Non-pigmented ciliary epithelial cell (primary cell): ENCODE results near the gene OLFML2B.
"Not testable (repeated sequence)": the region's sequence is repeated elsewhere in the genome, so short reads cannot be mapped to it uniquely, and the experiment has no call there.

Experiments used
- DNase-seq: peaks from one replicate; pipeline ENCODE4 v3.0.0-alpha.2; 2010; ENCODE audit warnings: low read depth

Gene OLFML2B

DNA sequence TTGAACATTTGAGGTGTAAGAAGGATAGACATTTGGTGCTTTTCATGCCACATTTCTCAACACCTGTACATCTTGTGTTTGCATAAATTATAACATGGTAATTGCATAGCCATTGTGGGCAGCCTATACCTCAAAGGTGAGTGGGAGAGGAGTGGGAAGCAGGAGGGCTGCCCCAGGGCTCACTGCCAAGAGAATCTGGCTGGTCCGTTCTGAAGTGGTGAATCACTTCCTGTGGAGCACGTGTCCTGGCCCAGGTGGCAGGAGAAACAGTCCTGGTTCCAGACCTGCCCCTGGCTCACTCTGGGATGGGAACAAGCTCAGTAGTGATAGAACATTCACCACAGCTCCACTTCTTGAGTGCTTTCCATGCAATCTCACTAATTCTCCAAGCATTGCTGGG lies 11.6 kb upstream of the OLFML2B start:
- DNase-seq = no peak

DNA sequence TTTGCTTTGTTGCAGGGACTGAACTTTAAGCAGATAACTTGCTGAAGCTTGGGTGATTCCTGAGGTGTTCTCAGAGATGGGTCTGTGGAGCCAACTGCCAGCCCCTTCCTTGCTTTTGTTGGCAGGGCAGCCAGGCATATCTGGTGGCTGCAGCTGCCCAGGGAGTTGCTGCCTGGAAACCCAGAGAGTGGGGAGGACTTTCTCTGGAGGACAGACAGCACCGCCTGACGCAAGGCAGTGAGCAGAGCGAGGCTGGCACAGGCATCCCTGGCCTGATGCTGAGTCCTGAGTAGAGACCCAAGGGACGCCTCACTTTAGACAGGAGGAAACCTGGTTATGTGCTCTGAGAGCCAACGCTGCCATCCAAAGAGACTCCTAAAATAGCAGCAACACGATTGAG lies 9.8 kb upstream of the OLFML2B start:
- no peak for DNase-seq

DNA sequence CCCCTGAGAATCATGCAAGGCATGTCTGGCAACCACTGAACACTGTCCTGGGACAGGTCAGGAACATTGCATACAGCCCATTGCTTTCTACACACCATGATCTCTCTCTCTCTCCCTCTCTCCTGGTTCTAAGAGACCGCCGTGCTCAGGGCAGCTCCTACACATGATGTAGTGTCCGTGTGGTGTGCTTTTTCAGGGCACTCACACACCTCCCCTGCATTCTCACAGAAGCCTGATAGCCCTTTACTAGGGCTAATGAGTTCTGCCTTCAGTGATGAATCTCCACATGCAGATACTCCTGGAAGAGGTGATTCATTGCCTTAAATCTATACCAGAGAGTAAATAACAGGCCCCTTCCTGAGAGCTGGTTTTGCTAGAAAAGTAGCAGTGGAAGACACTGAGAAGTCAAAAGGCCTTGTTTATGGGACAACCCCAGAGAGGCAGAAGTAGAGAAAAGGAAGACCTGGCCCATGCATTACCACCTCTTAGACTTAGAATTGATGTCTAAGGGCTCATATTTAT lies 7.2 kb upstream of the OLFML2B start:
- DNase-seq = no peak

DNA sequence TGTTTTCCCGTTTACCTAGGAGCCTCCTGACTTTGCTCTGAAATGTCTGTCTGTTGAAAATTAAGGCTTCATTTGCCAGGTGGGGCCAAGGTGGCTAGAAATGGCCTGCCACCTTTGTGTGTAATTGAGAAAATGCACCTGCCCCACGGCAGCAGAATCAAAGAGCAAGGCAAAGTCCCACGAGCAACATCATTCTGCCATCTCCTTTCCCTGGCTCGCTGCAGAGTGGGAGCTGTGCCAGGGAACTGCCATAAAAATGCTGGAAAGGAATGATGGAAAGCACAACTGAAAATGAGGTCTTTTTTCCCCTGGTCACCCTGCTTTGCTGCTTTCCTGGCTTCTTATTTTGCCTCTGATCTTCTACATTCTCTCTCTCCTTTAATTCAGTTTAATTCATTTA lies 5.5 kb upstream of the OLFML2B start:
- DNase-seq = no peak

DNA sequence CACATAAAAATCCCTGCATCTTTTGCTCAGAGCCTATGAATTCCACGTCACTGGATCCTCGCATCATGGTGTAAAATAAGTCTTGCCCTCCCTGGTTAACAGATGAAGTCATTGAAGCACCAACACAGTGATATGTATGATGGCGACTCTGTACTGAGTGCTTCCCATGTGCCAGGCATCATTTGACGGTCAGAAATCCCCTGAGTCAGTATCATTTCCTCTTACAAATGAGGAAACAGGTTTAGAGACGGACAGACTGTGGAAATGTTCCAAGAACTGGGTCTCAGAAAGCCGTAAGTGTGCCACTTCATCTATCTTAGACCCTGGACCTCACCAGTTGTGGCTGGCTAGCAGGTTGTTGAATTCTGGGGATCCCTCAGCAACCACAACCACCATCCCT lies 5.1 kb upstream of the OLFML2B start:
- no peak for DNase-seq

DNA sequence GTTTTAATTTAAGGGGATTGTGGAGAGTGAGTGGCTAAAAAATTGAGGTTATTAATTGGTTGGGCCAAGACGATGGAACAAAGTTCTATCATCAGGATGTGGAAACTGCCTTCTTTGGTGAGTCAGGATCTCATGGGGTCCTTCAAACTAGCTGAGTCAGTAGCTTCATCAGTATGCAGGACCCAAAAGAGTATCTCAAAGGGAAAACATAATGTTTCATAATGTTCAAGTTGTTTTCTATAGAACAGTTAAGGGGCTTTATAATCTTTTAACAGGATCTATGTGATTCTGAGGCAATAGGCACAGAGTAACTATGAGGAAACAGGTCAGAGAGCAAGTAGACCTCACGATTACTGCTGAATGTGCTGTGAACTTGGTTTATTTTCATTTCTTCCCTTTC lies 3.2 kb upstream of the OLFML2B start:
- no peak for DNase-seq

DNA sequence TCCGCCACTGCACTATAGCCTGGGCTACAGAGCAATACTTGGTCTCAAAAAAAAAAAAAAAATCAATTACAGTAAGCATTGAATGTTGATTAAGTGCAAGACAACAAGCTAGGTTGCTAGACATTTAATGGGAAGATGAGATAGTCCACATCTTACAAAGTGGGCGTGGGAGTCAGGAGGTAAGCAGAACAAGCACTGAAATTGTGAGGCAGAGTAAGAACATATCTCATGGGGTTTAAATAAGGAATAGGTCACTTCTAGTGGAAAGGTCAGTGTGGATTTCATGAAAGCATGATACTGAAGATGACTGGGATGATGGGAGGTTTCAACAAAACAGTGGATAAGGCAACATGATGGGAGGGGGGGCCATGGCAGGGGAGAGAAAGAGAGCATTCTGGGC lies 1.9 kb upstream of the OLFML2B start:
- no peak for DNase-seq

DNA sequence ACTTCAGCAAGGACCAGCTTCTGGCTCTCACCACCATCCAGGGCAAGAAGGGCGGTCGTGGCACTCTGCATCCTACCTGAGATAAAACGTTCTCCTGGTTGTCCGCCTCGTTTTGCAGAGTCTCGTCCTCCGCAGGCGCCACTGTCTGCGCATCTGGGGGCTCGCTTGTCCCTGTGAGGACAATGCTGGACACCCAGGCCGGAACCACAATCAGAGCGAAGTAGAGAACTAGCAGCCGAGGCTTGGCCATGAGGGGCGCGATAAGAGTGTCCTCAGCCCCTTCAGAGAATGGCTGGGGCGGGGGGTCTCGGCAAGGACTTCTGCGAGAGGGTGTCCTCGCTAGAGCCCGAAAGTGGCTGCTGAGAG lies 505 bp downstream of the OLFML2B start:
- DNase-seq = no peak

DNA sequence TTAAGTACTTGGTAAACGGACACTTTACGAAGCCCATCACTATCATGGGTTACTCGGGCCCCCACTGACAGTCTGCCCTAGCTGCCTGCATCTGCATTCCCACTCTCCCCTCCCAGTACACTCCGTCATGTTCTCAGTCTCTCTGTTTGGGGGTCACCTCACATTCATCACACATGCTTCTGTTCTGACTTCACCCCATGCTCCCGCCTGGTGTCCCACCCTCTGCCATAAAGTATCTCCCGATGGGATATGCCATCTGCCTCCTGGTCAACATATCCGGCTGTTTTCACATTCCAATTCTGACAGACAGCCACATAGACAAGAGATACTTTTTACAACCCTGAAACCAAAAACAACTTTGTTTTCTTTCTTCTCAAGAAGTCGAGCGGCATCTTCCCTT lies 1.0 kb downstream of the OLFML2B start:
- DNase-seq = no peak

DNA sequence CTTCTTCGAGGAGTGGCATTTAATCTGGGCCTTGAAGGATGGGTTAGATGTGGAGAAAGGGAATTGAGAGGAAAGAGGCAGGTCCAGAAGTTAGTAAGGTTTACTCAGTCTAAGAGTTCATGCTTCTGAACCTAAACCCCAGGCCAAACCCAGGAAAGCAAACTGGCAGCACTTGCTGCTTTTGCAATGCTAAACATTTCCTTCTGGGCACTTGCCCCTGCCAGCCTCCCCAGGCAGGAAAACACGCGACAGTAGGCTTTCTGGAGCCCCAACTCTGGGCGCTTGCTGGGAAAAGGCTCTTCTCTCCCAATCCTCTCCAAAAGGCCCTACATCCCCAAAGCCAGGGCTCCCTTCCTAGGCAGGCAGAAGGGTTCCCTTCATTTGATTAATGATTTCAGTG lies 2.5 kb downstream of the OLFML2B start:
- no peak for DNase-seq

DNA sequence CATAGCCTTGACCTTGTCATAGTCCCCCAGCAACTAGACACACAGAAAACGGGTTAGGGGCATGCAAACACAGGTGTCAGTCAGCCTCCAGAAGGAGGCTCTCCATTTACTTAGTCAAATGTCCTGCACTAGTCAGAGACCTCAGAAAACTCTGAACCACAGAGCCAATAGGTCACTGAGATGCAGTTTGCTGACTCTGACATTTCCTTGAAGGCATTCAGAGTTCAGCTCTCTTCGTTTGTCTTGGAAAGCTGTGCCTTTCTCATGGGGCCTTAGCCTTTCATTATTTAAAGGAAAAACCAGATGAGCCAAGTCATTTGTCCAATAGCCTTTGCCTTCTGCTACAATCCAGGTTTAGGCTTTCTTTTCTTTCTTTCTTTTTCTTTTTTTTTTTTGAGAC lies 3.5 kb downstream of the OLFML2B start:
- no peak for DNase-seq

DNA sequence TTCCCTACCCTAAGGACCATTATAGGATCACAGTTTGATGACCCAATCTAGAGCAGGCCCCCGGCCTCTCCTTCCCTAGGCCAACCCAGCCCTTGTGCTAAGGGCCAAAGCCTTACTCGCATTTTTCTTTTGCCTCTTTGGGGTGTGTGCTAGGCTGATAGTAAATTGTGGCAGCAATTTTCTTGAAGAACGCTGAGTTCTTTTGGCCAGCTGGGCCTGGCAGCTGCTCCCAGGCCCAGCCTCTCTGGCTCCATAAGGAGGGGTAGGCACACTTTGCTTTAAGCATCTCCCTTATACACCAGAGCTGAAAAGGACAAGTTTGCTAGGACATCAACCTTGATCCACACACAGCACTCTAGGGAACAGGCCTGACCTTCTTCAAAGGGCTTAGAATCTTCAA lies 4.2 kb downstream of the OLFML2B start:
- DNase-seq = no peak

DNA sequence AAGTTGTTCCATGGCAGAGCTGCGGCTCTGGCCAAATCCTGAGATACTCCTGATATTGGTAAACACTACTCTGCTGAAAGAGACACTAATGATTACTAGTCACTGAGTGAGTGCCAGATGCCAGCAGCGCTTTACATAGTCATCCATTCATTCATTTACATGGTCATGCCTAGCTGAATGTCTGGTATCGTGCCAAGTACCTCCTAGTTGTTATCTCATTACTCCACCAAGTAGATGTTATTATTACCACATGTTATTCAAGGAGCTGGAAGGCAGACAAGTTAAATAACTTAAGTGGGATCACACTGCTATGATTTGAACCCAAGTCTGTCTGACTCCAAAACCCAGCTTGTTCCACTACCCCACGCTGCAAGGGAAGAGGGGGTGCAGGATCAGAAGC lies 4.7 kb downstream of the OLFML2B start:
- no peak for DNase-seq

DNA sequence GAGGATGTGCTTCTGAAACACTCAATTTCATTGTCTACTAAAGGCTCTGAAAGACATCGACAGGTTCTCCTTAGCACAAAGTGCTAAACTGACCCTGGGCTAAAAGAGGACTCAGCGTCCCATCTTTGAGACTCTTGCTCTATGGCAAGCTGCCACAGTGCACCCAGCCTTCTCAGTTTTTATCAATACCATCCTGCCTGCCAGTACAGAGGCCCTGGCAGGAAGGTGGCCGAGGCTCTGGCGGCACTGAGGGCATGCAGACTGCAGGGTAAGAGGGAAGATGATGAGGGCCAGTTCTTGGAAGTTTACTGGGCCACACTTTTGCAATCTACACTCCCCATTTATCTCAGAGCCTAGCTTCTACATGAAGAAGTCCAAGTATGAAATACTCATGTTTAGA lies 5.3 kb downstream of the OLFML2B start:
- DNase-seq = no peak

DNA sequence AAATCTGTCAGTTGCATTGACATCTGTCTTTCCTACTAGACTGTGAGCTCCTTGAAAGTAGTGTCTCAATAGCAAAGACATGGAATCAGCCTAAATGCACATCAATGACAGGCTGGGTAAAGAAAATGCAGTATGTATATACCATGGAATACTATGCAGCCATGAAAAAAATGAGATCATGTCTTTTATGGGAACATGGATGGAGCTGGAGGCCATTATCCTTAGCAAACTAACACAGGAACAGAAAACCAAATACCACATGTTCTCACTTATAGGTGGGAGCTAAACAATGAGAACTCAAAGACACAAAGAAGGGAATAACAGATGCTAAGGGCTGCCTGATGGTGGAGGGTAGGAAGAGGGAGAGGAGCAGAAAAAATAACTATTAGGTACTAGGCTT lies 5.9 kb downstream of the OLFML2B start:
- not testable (repeated sequence) for DNase-seq

DNA sequence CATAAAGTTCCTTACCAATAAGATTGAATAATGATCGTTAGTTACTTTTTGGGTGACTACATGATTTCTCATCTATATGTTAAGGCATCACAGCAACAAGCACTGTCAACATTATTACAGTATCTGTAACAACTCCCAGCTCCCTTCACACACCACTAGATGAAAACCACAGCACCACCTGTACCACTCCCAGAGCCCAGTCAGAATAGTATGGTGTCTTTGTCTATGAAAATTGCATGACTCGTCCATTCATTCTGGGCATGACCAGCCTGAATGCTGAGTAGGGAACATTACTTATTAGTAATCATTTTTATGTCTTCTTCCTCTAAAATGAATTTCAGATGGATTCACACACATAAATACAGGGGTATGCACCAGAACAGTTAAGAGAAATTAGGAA lies 7.0 kb downstream of the OLFML2B start:
- DNase-seq = no peak

DNA sequence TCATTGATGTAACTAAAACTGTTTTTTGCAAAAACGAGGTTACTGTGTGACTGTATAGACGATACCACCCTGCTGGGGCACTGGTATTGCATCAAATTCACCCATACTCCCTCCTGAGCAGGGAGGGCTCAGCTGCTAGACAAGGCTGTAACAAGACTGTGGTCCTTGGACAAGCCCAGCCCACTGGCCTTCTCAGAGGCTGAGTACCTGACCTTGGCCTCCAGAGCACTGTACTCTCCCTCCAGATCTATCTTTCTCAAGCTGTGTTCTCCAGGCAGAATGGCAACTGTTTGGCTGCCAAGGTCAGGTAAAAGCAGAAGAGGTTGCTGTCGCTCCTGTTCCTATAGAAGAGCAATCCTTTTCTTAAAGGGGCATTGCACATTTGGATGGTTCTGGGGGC lies 8.5 kb downstream of the OLFML2B start:
- DNase-seq = no peak

DNA sequence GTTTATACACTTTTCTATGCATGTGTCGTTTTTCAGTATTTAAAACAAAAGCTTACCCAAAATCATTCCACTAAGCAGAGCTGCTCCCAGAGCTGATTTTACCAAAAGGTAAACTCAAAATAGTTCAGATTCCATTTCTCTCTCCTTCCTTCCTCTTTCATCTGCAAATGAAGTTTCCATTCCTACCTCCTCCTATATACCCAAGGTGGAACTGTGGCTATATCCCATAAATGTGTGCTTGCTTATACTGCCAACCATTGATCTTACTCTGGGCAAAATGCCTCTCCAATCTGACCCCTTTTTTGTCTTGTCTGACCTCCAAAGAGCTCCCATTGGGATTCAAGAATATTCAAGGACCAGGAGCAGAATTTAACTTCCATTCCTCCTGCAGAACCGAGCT lies 9.5 kb downstream of the OLFML2B start:
- DNase-seq = no peak

DNA sequence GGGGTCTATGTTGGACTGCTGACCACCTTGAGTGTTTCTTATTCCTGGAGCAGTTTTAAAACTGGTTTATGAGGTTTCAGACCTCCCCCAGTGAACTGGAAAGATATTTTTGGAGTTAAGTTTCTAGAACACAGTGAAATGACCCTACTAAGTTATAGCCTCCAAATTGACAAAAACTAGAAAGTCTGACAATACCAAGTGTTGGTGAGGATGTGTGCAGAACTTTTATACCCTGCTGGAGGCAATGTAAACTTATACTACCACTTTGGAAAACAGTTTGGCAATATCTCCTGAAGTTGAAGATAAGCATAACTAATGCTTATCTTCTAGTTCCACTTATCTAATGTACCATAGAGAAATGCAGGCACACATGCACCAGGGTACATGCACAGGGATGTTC lies 10.4 kb downstream of the OLFML2B start:
- no peak for DNase-seq

DNA sequence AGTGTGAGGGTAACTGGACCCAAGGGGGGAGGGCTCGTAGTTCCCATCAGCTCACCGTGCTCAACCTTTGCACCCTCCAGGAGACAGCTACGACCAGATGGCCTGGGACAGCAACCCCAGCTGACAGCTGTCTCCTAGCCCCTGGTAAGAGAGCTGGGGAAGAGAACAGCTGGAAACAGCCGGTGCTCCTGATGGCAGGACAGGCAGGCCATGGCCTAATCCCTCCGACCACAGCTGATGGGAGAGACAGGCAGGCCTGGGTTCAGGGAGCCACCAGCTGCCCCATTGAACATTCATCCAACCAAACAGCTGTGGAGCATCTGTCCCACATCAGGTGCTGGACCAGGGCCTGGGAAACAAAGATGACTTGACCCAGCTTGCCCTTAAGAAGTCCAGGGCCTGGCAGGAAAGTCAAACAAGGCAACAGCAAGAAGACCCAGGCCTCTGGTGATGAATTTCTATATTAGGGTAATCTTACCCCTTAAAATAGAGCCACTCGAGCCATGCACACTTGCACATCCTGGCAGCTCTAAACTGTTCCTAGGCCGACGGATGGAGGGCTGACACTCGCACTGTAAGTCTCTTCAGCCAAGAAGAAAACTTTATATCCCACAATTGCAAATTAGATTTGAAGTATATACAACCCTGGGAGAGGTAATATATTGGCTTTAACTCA lies 12.2 kb downstream of the OLFML2B start:
- no peak for DNase-seq

DNA sequence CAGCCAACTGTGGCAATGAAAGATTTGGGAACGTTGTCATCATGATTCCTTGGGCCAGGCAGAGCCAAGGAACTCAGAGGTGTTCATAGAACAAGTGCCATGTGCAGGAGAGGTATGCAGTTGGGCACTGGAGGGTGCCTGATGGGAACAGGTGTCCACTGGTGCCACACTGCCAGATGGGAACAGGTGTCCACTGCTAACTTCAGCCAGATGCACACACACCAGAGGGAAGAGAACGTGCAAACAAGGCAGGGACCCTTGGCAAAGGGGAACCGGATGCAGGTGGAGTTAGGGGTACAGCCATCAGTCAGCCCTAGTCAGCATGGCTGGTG lies 13.5 kb downstream of the OLFML2B start:
- no peak for DNase-seq

DNA sequence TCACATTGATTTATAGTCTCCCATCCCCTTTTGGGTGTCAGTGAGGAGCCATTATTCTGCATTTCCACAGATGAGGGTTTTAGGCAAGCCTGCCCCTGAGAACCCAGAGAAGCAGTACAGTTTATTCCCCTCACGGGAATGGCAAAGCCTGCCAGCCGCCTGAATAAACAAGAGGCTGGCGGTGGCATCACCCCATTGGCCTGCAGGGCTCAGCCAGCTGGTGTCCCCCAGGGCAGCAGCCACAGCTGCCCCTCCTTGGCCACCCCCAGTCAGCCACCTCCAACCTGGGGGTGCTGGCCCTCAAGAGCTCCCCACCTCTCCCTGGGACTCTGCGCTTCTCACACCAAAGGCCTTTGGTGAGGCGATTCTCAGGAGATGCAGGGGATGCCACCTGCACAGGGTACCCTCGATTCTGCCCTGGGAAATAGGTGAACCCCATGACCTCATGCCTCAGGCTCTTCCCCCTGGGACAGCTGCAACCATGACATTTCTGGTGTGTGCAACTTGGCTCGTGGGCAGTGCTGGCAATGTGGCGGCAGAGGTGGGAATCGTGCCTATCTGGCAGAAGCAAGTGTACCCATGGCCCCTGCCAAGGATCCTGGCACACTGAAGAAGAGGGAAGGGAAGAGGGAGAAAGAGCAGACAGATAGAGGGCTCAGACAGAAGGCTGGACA lies 14.0 kb downstream of the OLFML2B start:
- DNase-seq = no peak

DNA sequence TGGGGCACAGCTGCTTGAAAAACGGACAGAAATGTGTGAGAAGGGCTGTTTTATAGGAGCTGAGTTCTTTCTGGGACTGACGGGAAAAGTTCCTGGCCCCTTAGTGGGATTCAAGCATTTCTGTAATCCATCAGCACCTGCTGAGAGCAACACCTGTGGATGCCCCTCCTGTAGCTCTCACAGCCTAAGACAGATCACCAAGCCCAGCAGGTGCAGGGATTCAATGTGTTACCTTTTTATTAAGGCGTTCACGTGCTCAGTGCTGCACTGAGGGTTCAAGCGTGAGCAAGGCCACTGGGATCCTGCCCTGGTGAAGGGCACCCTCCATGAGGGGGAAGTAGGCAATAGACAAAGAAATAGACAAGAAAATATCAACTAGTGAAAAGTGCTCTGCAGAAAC lies 14.9 kb downstream of the OLFML2B start:
- no peak for DNase-seq

DNA sequence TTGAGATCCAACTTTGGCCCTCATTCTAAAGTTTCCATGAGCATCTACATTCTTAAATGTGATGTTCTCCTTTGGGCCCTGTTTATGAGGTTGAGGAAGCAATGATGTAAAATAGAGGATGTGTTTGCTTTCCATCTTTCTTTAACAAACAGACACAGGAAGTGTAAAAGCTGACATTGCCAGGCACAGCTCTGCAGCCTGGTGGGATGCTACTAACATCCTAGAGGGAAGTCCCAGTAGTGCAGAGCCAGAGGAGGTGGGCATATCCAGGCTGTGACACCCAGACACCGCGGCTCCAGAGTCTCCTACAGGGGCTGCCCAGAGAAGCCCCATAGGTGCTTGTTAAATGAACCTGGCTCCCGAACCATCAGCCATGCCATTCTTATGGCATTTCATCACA lies 16.2 kb downstream of the OLFML2B start:
- no peak for DNase-seq
